SK-N-SH treated with all-trans-retinoic acid at 6 μM for 48 hours (cell line): ENCODE measurements around the gene MAPK8.

Experiments used
- ATAC-seq: fragments of 200-7000 bp; cut with Tn5 transposase; 3 replicates; pipeline ENCODE4 v1.9.1; 2020; ENCODE audit warnings: mild to moderate bottlenecking, moderate library complexity
- ARNTL ChIP-seq: fragments of 450-650 bp; formaldehyde crosslinking; IDR thresholded peaks from 2 replicates; pipeline ENCODE4 v1.5.0; 2020; ENCODE audit warnings: low read depth, mild to moderate bottlenecking, moderate library complexity, borderline replicate concordance
- CREB5 ChIP-seq: fragments of 250-450 bp; sonication (Bioruptor Pico); IDR thresholded peaks from 2 replicates; pipeline ENCODE4 v1.5.1; 2020; ENCODE audit warnings: low read depth, mild to moderate bottlenecking, moderate library complexity
- CSRNP3 ChIP-seq: fragments of 250-450 bp; sonication (Bioruptor Pico); IDR thresholded peaks from 2 replicates; pipeline ENCODE4 v1.5.1; 2021; ENCODE audit warnings: mild to moderate bottlenecking, moderate library complexity
- ESRRG ChIP-seq: fragments of 250-450 bp; sonication (Bioruptor Pico); IDR thresholded peaks from 2 replicates; pipeline ENCODE4 v1.6.1; 2021; ENCODE audit warnings: mild to moderate bottlenecking
- GLIS3 ChIP-seq: fragments of 250-450 bp; sonication (Bioruptor Pico); IDR thresholded peaks from 2 replicates; pipeline ENCODE4 v1.5.0; 2020; ENCODE audit warnings: mild to moderate bottlenecking, moderate library complexity
- OSR1 ChIP-seq: fragments of 250-450 bp; sonication (Bioruptor Pico); IDR thresholded peaks from 2 replicates; pipeline ENCODE4 v1.8.0; 2022; ENCODE audit warnings: moderate library complexity, mild to moderate bottlenecking, inconsistent platforms
- PATZ1 ChIP-seq: fragments of 250-450 bp; sonication (Bioruptor Pico); IDR thresholded peaks from 2 replicates; pipeline ENCODE4 v1.8.0; 2020; ENCODE audit warnings: mild to moderate bottlenecking, moderate library complexity, borderline replicate concordance
- POU6F1 ChIP-seq: fragments of 250-450 bp; sonication (Bioruptor Pico); IDR thresholded peaks from 2 replicates; pipeline ENCODE4 v1.8.0; 2021; ENCODE audit warnings: low read depth, mild to moderate bottlenecking, moderate library complexity, borderline replicate concordance
- RARB ChIP-seq: fragments of 250-450 bp; sonication (Bioruptor Pico); IDR thresholded peaks from 2 replicates; pipeline ENCODE4 v1.8.0; 2021; ENCODE audit warnings: mild to moderate bottlenecking, moderate library complexity
- SNAI2 ChIP-seq: fragments of 250-450 bp; sonication (Bioruptor Pico); IDR thresholded peaks from 2 replicates; pipeline ENCODE4 v1.5.0; 2020; ENCODE audit warnings: mild to moderate bottlenecking, moderate library complexity
- TCF4 ChIP-seq: fragments of 250-450 bp; sonication (Bioruptor Pico); IDR thresholded peaks from 2 replicates; pipeline ENCODE4 v1.8.0; 2021; ENCODE audit warnings: mild to moderate bottlenecking, moderate library complexity, borderline replicate concordance
- TOX ChIP-seq: fragments of 250-450 bp; sonication (Bioruptor Pico); IDR thresholded peaks from 2 replicates; pipeline ENCODE4 v1.8.0; 2021; ENCODE audit warnings: mild to moderate bottlenecking, moderate library complexity, borderline replicate concordance
- TSHZ2 ChIP-seq: fragments of 250-450 bp; sonication (Bioruptor Pico); IDR thresholded peaks from 2 replicates; pipeline ENCODE4 v1.5.0; 2020; ENCODE audit warnings: mild to moderate bottlenecking, moderate library complexity
- ZFP3 ChIP-seq: fragments of 250-450 bp; sonication (Bioruptor Pico); IDR thresholded peaks from 2 replicates; pipeline ENCODE4 v1.5.0; 2020; ENCODE audit warnings: mild to moderate bottlenecking, moderate library complexity
- ZFP30 ChIP-seq: fragments of 450-650 bp; formaldehyde crosslinking; IDR thresholded peaks from 2 replicates; pipeline ENCODE4 v1.5.0; 2022; ENCODE audit warnings: mild to moderate bottlenecking, moderate library complexity
- ZNF565 ChIP-seq: fragments of 450-650 bp; formaldehyde crosslinking; conservative IDR thresholded peaks from 2 replicates; pipeline ENCODE4 v1.5.0; 2020; ENCODE audit warnings: low read depth, mild to moderate bottlenecking, moderate library complexity
- ZNF70 ChIP-seq: fragments of 450-650 bp; formaldehyde crosslinking; IDR thresholded peaks from 2 replicates; pipeline ENCODE4 v1.5.0; 2020; ENCODE audit warnings: mild to moderate bottlenecking, moderate library complexity
- ZNF8 ChIP-seq: fragments of 450-650 bp; formaldehyde crosslinking; IDR thresholded peaks from 2 replicates; pipeline ENCODE4 v1.5.0; 2020; ENCODE audit warnings: mild to moderate bottlenecking, moderate library complexity

The MAPK8 gene

GRCh38 chr10:48455055-48455391, 148.5 kb downstream of the MAPK8 start:
- TF ChIP-seq ZNF70 (CRISPR knock-in tag), result no peak
- TF ChIP-seq CSRNP3 (CRISPR knock-in tag), result no peak
- no peak for TF ChIP-seq POU6F1 (CRISPR knock-in tag)
- no peak for TF ChIP-seq SNAI2
- TF ChIP-seq ZFP3 (CRISPR knock-in tag), result no peak
- TF ChIP-seq RARB, result no peak
- no peak for TF ChIP-seq ESRRG
- no peak for TF ChIP-seq ZNF8 (CRISPR knock-in tag)
- TF ChIP-seq ARNTL (CRISPR knock-in tag), result no peak
- no peak for TF ChIP-seq ZNF565 (CRISPR knock-in tag)
- TF ChIP-seq TSHZ2 (CRISPR knock-in tag), result no peak
- no peak for TF ChIP-seq TOX
- no peak for TF ChIP-seq CREB5 (CRISPR knock-in tag)
- TF ChIP-seq ZFP30, result no peak
- no peak for TF ChIP-seq TCF4 (CRISPR knock-in tag)
- ATAC-seq, result no peak

GRCh38 chr10:48455392-48456151, 149.1 kb downstream of the MAPK8 start:
- no peak for ATAC-seq
- TF ChIP-seq ESRRG (no peak), OSR1 (no peak), PATZ1 (CRISPR knock-in tag) (no peak), CSRNP3 (CRISPR knock-in tag) (no peak), RARB (no peak), GLIS3 (CRISPR knock-in tag) (no peak), ZNF8 (CRISPR knock-in tag) (no peak)

- peak; percentile 10; the same call in 2 of the 3 replicates for ATAC-seq
- TF ChIP-seq ARNTL (CRISPR knock-in tag), result no peak
- TF ChIP-seq POU6F1 (CRISPR knock-in tag), result no peak
- no peak for TF ChIP-seq ZNF8 (CRISPR knock-in tag)
- TF ChIP-seq PATZ1 (CRISPR knock-in tag), result no peak
- no peak for TF ChIP-seq ZFP3 (CRISPR knock-in tag)
- TF ChIP-seq, all 23 proteins: peak for 0
Measured at GRCh38 chr10:48456361-48456804, 149.9 kb downstream of the MAPK8 start.
